ENCODE measurements around the gene BABAM2. TPM values are rescaled to one million over a fixed set of nuclear protein-coding genes. Genes with fewer than 3 reads are reported as not detected.

BABAM2 gene
- total and polyA plus RNA-seq, 9 of the 15 experiments (the other 6 are each of a cell fraction or from before 2014, with no cell fraction given) = 10.9 to 37.4 (median 25.6) TPM

GRCh38 chr2:27890924-27891672 is 569 bp downstream of the BABAM2 start (continued):
- TF ChIP-seq SRSF9 (IDR thresholded peaks at IDR 0.05; ENCODE audit: borderline replicate concordance, low read depth, low read length) (no peak), ZNF398 (CRISPR knock-in tag; IDR thresholded peaks at IDR 0.05) (no peak), NUFIP1 (IDR thresholded peaks at IDR 0.05; ENCODE audit: partially characterized antibody) (no peak), ZSCAN32 (CRISPR knock-in tag; IDR thresholded peaks at IDR 0.05) (no peak), MEF2D (tag; conservative IDR thresholded peaks at IDR 0.05; ENCODE audit: low read depth) (peak; percentile 49; the same call in 1 of the 2 replicates), ZNF707 (CRISPR knock-in tag; conservative IDR thresholded peaks at IDR 0.05) (no peak), RUNX1 (IDR thresholded peaks at IDR 0.05; ENCODE audit: low read depth) (no peak), CAMTA2 (CRISPR knock-in tag; conservative IDR thresholded peaks at IDR 0.05) (no peak), ZBTB8A (IDR thresholded peaks at IDR 0.05; ENCODE audit: partially characterized antibody) (no peak), BRCA1 (IDR thresholded peaks at IDR 0.05) (no peak), BRCA1 (CRISPR knock-in tag; IDR thresholded peaks at IDR 0.05) (no peak), MBD1 (CRISPR knock-in tag; IDR thresholded peaks at IDR 0.05) (no peak), ZEB2 (IDR thresholded peaks at IDR 0.05) (peak; percentile 12; the same call in 1 of the 2 replicates), PTTG1 (tag; IDR thresholded peaks at IDR 0.05; ENCODE audit: low read depth) (no peak)
